GM12865 (cell line): ENCODE measurements around the gene ALDH3B2.
"Not testable (repeated sequence)": the region's sequence is repeated elsewhere in the genome, so short reads cannot be mapped to it uniquely, and the experiment has no call there.

Experiments used
- DNase-seq: peaks from one replicate; pipeline ENCODE4 v3.0.0; 2010; ENCODE audit warnings: low read depth
- H3K4me3 ChIP-seq: 2 replicates; pipeline ENCODE4 v1.5.1; 2011; ENCODE audit warnings: mild to moderate bottlenecking, low read depth, low read length, control low read depth
- CTCF ChIP-seq: IDR thresholded peaks from 2 replicates; pipeline ENCODE4 v1.5.1; 2011; ENCODE audit warnings: low read length, control low read depth, low read depth, inconsistent platforms; ENCODE audit not compliant: insufficient read depth; ENCODE audit errors: missing control alignments

ALDH3B2 gene

GRCh38 chr11:67628710-67629385, 45.6 kb downstream of the ALDH3B2 start:
- H3K4me3 ChIP-seq = peak overlapping the region; percentile 79
- no peak for DNase-seq
- TF ChIP-seq CTCF = no peak

- no peak overlapping the region for H3K4me3 ChIP-seq
- no peak for DNase-seq
- no peak for TF ChIP-seq CTCF
Measured at GRCh38 chr11:67627812-67628624, 46.4 kb downstream of the ALDH3B2 start.

- no peak for DNase-seq
- no peak for TF ChIP-seq CTCF
- H3K4me3 ChIP-seq = no peak overlapping the region
Measured at GRCh38 chr11:67627441-67627811, 47.0 kb downstream of the ALDH3B2 start.

DNA sequence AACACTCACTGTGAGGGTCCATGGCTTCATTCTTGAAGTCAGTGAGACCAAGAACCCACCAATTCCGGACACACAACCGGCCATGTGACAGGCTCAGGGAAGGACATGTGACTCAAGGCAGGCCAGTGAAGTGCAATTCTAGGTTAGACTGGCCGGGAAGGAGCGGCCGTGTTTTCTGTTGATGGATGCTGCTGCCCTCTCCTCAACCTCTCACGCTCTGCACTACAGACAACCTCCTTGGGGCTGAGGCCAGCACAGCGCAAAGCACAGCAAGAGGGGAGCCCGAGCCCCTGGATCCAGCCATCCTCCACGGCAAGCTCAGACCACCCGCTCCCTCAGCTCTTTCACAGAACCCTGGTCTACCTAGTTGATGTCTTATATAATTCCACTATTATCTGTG, 47.5 kb downstream of the ALDH3B2 start:
- no peak for DNase-seq
- no peak for TF ChIP-seq CTCF
- H3K4me3 ChIP-seq = no peak overlapping the region

DNA sequence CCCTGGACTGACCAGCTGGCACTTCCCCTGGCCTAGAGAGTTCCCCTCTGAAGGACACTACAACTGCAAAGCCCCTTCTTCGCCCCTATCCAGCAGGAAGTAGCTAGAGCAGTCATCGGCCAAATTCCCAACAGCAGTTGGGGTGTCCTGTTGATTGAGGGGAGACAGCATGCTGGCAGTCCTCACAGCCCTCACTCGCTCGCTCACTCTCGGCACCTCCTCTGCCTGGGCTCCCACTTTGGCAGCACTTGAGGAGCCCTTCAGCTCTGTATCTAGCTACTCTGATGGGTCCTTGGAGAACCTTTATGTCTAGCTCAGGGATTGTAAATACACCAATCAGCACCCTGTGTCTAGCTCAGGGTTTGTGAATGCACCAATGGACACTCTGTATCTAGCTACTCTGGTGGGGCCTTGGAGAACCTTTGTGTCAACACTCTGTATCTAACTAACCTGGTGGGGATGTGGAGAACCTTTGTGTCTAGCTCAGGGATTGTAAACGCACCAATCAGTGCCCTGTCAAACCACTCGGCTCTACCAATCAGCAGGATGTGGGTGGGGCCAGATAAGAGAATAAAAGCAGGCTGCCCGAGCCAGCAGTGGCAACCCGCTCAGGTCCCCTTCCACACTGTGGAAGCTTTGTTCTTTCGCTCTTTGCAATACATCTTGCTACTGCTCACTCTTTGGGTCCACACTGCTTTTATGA, 48.1 kb downstream of the ALDH3B2 start:
- not testable (repeated sequence) for H3K4me3 ChIP-seq

DNA sequence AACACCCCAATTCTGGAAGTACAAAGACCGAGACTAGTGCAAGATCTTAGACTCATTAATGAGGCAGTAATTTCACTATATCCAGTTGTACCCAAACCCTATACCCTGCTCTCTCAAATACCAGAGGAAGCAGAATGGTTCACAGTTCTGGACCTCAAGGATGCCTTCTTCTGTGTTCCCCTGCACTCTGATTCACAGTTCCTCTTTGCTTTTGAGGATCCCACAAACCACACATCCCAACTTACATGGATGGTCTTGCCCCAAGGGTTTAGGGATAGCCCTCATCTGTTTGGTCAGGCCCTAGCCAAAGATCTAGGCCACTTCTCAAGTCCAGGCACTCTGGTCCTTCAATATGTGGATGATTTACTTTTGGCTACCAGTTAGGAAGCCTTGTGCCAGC, 50.6 kb downstream of the ALDH3B2 start:
- DNase-seq, H3K4me3 ChIP-seq: not testable (repeated sequence)

More for the DNA sequence above, 48.1 kb downstream of the ALDH3B2 start:
- not testable (repeated sequence) for DNase-seq

- not testable (repeated sequence) for DNase-seq, H3K4me3 ChIP-seq
Measured at GRCh38 chr11:67622905-67623304, 51.5 kb downstream of the ALDH3B2 start.

GRCh38 chr11:67621928-67622327, 52.5 kb downstream of the ALDH3B2 start:
- not testable (repeated sequence) for DNase-seq, H3K4me3 ChIP-seq

DNA sequence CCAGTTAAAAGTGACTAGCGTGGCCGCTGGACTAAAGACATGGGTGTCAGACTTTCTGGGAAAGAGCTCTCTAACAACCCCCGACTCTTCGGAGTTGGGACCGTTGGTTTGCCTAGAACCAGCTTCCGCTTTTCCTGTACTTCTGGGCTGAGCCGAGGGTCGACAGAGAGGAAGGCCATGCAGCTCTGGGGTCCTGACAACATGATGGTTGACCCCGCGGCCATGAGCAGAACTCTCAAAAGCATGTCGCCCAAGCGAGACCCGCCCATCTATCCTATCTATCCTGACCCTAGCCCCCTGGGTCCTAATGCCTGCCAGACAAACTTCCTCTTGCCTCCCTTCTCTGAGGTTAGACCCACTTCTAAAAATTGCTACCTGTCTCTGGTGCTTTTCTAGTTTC, 53.8 kb downstream of the ALDH3B2 start:
- not testable (repeated sequence) for H3K4me3 ChIP-seq, DNase-seq

DNA sequence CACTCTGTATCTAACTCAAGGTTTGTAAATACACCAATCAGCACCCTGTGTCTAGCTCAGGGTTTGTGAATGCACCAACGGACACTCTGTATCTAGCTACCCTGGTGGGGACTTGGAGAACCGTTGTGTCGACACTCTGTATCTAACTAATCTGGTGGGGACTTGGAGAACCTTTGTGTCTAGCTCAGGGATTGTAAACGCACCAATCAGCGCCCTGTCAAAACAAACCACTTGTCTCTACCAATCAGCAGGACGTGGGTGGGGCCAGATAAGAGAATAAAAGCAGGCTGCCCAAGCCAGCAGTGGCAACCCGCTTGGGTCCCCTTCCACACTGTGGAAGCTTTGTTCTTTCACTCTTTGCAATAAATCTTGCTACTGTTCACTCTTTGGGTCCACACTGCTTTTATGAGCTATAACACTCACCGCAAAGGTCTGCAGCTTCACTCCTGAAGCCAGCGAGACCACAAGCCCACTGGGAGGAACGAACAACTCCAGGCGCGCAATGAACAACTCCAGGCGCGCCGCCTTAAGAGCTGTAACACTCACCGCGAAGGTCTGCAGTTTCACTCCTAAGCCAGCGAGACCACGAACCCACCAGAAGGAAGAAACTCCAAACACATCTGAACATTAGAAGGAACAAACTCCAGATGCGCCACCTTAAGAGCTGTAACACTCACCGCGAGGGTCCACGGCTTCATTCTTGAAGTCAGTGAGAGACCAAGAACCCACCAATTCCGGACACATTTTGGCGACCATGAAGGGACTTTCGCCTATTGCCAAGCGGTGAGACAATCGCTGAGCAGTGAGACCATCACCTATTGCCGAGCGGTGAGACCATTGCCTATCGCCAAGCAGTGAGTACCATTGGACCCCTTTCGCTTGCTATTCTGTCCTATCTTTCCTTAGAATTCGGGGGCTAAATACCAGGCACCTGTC, 54.5 kb downstream of the ALDH3B2 start:
- DNase-seq, H3K4me3 ChIP-seq: not testable (repeated sequence)

- DNase-seq, H3K4me3 ChIP-seq: not testable (repeated sequence)
Measured at GRCh38 chr11:67618901-67619659, 55.3 kb downstream of the ALDH3B2 start.
